ENCODE data around the gene NEK5.
A peak's percentile ranks its signal among the peaks of the same experiment; 100 is the strongest.
"Not testable (repeated sequence)": the region's sequence is repeated elsewhere in the genome, so short reads cannot be mapped to it uniquely, and the experiment has no call there.

NEK5 gene

DNA sequence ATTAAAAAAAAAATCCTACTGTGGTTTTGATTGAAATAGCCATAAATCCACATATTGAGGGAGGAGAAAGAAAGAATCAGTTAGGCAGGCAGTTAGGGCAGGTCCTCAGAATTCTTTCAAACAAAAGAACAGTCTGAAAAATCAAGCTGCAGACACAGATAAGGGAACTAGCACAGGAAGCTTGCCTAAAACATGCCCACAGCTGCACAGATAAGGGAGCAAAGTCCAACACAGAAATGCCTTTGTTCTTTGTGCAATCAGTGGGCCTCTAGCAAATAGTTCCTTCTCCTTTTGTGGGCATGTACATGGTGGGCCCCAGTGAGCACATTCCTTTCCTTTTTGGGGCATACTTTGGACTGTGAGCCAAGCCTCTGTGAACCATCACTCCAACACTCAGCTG, 61.6 kb downstream of the NEK5 start:
- no peak for DNase-seq
- Histone ChIP-seq H3K36me3 (no peaks in the 10 kb centered on the region), H3K27me3 (no peaks in the 10 kb centered on the region), H3K4me1 (no peaks in the 10 kb centered on the region), H3K9me3 (no peaks in the 10 kb centered on the region; the same call in 1 of the 2 replicates), H3K4me3 (ENCODE audit: low read depth, low read length) (no peak overlapping the region)
- TF ChIP-seq, protein P1, sequence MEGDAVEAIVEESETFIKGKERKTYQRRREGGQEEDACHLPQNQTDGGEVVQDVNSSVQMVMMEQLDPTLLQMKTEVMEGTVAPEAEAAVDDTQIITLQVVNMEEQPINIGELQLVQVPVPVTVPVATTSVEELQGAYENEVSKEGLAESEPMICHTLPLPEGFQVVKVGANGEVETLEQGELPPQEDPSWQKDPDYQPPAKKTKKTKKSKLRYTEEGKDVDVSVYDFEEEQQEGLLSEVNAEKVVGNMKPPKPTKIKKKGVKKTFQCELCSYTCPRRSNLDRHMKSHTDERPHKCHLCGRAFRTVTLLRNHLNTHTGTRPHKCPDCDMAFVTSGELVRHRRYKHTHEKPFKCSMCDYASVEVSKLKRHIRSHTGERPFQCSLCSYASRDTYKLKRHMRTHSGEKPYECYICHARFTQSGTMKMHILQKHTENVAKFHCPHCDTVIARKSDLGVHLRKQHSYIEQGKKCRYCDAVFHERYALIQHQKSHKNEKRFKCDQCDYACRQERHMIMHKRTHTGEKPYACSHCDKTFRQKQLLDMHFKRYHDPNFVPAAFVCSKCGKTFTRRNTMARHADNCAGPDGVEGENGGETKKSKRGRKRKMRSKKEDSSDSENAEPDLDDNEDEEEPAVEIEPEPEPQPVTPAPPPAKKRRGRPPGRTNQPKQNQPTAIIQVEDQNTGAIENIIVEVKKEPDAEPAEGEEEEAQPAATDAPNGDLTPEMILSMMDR (IDR thresholded peaks at IDR 0.05; ENCODE audit: low read depth, low read length): no peak

DNA sequence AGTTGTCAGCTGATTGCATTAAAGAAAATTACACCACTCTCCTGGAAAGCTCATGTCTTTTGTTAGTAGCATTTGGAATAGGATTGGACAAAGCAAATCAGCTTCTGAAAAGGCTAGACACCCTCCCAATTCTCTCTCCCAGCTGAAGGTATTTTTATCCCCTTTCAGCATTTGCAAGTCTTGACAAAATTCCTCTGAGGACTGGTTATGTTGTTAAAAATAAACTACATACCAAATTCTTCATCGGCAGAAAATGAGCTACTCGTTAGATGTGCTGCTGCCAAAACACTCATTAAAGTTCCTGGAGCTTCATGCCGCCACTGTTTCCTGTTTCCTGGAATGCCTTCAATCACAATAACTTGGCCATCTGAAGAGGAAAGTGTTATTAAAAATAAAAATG, 67.3 kb downstream of the NEK5 start:
- TF ChIP-seq, protein P1 (IDR thresholded peaks at IDR 0.05; ENCODE audit: low read depth, low read length): no peak
- H3K4me3 ChIP-seq (ENCODE audit: low read depth, low read length): no peak overlapping the region
- no peaks in the 10 kb centered on the region for H3K9me3 ChIP-seq
- DNase-seq: no peak
- no peaks in the 10 kb centered on the region for H3K27me3 ChIP-seq
- no peaks in the 10 kb centered on the region for H3K4me1 ChIP-seq
- no peaks in the 10 kb centered on the region for H3K36me3 ChIP-seq

DNA sequence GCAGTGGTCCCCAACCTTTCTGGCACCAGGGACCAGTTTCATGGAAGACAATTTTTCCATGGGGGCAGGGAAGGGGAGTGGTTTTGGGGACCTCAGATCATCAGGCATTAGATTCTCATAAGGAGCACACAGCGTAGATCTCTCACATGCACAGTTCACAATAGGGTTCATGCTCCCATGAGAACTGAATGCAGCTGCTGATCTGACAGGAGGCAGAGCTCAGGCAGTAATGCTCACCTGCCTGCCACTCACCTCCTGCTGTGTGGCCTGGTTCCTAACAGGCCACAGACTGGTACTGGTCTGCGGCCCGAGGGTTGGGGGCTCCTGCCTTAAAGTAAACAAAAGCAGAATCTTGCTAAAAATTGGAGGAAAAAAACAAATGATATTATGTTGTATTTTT, 67.8 kb downstream of the NEK5 start:
- H3K9me3 ChIP-seq; DNase-seq; H3K4me1 ChIP-seq; H3K27me3 ChIP-seq; H3K36me3 ChIP-seq; H3K4me3 ChIP-seq (ENCODE audit: low read depth, low read length): not testable (repeated sequence)

DNA sequence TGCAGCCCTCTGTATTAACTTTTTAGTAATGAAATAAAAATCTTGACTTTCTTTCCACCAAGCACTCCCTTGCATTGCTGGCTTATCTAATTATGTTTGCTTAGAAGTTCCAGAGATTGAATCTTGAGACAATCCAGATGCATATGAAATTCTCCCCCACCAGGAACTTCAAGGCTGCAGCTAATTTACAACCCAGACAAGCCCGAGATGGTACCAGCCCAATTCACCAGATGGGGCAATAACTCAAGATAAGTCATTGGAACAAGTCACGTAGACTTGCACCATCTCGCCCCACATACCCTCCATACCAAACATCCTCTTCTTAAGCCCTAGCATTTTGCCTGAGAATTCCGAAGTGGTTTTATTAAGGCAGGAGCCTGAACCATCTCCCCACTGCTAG, 75.4 kb downstream of the NEK5 start:
- H3K4me1 ChIP-seq: peaks cover 5% of the 10 kb centered on the region; the same call in 1 of the 2 replicates
- H3K4me3 ChIP-seq (ENCODE audit: low read depth, low read length): no peak overlapping the region
- H3K36me3 ChIP-seq: no peaks in the 10 kb centered on the region
- TF ChIP-seq, protein P1 (IDR thresholded peaks at IDR 0.05; ENCODE audit: low read depth, low read length): no peak
- H3K27me3 ChIP-seq: no peaks in the 10 kb centered on the region
- no peaks in the 10 kb centered on the region for H3K9me3 ChIP-seq
- DNase-seq: peak; percentile 12

DNA sequence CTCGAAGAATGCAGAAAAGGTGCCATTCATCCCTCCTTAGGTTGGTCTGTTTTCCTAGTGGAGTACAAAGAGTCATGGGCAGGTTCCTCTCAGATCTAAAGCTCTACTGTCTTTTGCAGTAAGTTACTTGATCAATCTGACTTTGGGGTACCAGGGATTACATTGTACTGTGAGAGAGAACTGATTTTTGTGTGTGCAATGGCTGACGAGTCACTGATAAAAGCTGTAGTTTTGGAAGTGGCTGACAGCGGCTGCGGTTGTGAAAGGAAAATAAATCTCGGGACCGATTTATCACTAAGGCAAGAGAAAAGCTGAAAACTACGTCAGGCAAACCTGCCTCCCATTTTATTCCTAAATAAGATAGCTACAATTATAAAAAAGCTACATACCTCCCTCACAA, 77.5 kb downstream of the NEK5 start:
- Histone ChIP-seq H3K4me1 (peaks cover 5% of the 10 kb centered on the region; the same call in 1 of the 2 replicates), H3K4me3 (ENCODE audit: low read depth, low read length) (no peak overlapping the region), H3K27me3 (no peaks in the 10 kb centered on the region), H3K9me3 (no peaks in the 10 kb centered on the region), H3K36me3 (no peaks in the 10 kb centered on the region)
- TF ChIP-seq, protein P1 (IDR thresholded peaks at IDR 0.05; ENCODE audit: low read depth, low read length): no peak
- DNase-seq: no peak

DNA sequence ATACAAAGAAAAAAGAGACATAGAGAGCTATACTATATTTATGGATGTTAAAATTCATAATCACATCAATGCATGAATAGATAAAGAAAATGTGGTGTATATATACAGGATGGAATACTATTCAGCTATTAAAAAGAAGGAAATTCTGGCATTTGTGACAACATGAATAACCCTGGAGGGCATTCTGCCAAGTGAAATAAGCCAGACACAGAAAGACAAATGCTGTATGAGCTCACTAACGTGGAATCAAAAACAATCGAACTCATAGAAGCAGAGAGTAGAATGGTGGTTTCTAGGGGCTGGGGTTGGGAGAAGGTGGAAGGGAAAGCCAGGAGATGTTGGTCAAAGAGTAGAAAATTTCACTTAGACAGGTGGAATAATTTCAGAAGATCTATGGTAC, 80.4 kb downstream of the NEK5 start:
- DNase-seq: no peak
- TF ChIP-seq, protein P1 (IDR thresholded peaks at IDR 0.05; ENCODE audit: low read depth, low read length): no peak
- Histone ChIP-seq H3K4me3 (ENCODE audit: low read depth, low read length) (no peak overlapping the region), H3K36me3 (no peaks in the 10 kb centered on the region), H3K27me3 (no peaks in the 10 kb centered on the region), H3K4me1 (peaks cover 2% of the 10 kb centered on the region; the same call in 1 of the 2 replicates), H3K9me3 (no peaks in the 10 kb centered on the region)

DNA sequence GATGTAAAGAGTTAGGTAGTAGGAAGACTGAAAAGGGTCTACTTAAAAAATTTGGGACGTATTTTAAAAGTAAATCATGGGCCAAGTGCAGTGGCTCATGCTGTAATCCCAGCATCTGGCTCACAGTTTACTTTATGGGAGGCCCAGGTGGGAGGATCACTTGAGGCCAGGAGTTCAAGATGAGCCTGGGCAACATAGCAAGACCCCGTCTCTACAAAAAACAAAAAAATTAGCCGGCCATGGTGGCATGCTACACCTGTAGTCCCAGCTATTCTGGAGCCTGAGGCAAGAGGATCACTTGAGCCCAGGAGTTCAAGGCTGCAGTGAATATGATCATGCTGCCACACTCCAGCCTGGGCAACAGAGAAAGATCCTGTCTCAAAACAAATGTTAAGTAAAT, 81.4 kb downstream of the NEK5 start:
- Histone ChIP-seq H3K4me1 (no peaks in the 10 kb centered on the region), H3K27me3 (no peaks in the 10 kb centered on the region), H3K4me3 (ENCODE audit: low read depth, low read length) (no peak overlapping the region), H3K36me3 (no peaks in the 10 kb centered on the region), H3K9me3 (no peaks in the 10 kb centered on the region)
- no peak for DNase-seq
- TF ChIP-seq, protein P1 (IDR thresholded peaks at IDR 0.05; ENCODE audit: low read depth, low read length): no peak

Data from BE2C (cell line).